Measurements from ENCODE around the gene BCL2L13.
"Not testable (repeated sequence)": the region's sequence is repeated elsewhere in the genome, so short reads cannot be mapped to it uniquely, and the experiment has no call there.

The BCL2L13 gene

DNA sequence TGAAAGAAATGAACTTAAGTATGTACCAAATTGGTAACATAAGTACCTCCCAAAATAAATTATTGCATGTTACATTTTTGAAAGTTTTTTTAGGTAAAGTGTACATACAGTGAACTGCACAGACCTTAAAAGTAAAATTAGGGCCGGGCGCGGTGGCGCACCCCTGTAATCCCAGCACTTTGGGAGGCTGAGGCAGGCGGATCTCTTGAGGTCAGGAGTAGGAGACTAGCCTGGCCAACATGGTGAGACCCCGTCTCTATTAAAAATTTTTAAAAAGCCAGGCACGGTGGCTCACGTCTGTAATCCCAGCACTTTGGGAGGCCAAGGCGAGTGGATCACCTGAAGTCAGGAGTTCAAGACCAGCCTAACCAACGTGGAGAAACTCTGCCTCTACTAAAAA, 1.7 kb upstream of the BCL2L13 start:
- DNase-seq = not testable (repeated sequence)

DNA sequence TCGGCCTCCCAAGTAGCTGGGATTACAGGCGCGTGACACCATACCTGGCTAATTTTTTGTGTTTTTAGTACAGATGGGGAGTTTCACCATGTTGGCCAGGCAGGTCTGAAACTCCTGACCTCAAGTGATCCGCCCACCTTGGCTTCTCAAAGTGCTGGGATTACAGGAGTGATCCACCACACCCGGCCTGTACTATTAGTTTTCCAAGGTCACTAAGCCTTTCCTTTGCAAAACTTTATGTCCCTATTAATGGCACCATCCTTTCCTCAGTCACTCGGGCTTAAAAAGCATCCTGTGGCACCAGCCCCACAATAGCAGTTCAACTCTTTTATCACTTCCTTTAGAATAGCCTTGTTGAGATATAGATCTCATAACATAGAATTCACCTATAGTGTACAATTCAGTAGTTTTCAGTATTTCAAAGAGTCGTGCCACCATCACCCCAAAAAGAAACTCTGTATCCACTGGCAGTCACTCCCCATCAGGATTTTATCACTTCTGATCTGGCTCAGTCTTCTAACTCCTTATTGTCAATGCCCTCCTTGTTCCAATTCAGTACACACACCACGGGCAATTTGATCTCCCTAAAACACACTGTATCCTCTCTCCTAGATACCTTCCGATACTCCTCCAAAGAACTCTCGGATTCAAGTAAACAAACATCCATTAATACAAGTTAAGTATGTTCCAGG, 921 bp upstream of the BCL2L13 start:
- DNase-seq = no peak

DNA sequence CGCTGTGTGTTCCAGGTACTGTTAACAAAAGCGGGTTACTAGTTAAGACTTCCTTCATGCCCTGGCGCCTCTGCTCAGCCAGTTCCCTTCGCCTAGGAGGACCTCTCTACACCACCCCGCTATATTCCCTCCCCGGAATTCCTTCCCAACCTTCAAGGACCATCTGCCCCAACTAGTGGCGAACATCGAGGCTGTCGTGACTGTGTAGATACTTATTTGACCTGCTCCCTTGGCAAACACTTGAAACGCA, 450 bp upstream of the BCL2L13 start:
- DNase-seq = no peak

DNA sequence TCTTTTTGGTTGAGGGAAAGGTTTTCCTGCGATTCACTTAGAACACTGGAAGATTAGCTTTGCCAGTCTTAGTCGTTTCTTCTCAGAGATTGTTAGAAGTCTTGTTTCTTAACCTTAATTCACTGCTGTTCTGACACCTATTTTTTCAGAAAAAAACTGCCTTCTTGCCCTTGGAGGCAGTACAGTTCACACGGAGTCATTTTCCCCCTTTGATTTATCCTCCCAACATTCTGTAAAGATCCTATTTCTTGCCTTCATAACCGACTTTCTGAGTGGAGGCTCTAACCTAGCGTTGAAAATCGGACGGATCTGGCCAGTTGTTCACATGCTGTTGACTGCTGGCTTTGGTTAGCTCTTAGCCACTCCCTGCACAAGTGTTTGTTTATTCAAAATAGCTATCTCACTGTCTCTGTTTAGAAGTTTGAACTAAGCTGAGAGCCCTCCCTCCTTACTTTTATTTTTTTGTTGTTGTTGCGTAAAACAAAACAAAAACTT, 737 bp downstream of the BCL2L13 start:
- DNase-seq = no peak

DNA sequence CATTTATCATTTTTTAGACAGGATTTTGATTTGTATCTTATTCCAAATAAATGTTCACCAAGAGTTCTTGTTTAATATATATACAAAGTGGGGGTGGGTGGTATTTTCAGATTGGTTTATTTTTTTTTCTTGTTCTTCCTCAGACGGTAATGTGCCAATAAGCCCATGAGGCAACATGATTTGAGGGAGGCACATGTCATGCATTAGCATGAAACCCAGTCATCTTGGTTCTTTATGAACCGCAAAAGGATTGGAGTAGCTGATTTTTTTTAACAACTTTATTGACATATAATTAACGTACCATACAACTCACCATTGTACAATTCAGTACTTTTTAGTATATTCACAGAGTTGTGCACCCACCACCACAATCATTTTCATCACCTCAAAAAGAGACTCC, 2.7 kb downstream of the BCL2L13 start:
- no peak for DNase-seq

DNA sequence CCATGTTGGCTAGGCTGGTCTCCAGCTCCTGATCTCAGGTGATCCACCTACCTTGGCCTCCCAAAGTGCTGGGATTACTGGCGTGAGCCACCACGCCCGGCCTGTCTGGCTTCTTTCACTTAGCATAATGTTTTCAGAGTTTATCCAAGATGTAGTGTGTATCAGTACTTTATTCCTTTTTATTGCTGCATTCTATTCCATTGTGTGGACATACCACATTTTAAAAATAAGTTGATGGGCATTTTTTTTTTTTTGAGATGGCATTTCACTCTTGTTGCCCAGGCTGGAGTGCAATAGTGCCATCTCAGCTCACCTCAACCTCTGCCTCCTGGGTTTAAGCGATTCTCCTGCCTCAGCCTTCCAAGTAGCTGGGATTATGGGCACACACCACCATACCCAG, 3.8 kb downstream of the BCL2L13 start:
- not testable (repeated sequence) for DNase-seq

DNA sequence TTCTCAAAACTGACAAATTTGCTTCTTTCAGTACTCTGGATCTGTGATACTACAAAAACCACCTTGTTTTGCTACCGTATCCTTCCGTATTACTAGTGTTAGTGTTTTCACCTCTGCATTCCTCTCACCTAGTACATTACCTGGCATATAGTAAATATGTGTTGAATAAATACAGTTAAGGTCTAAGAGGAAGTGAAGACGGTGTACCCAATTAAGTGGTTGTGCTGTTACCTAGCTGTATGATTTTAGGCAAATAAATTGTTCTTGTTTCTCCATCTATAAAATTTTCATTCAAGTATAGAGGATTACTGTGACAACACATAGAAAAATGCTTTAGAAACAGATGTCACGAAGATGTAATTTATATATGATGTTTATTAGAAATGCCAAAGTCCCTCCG, 8.9 kb downstream of the BCL2L13 start:
- no peak for DNase-seq

DNA sequence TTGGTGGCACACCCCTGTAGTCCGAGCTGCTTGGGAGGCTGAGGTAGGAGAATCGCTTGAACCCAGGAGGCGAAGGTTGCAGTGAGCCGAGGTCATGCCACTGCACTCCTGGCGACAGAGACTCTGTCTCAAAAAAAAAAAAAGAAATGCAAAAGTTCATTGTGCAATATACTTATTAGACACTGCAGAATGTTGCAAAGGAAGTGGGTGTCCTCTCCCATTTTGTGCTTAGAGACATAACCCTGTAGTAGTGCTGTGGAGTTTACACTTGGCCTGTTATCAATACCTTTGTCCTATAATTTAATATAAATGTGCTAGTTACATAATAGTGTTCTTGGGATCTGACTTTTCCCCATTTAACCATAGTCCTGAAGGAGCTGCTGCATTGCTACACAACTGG, 9.4 kb downstream of the BCL2L13 start:
- DNase-seq = no peak

DNA sequence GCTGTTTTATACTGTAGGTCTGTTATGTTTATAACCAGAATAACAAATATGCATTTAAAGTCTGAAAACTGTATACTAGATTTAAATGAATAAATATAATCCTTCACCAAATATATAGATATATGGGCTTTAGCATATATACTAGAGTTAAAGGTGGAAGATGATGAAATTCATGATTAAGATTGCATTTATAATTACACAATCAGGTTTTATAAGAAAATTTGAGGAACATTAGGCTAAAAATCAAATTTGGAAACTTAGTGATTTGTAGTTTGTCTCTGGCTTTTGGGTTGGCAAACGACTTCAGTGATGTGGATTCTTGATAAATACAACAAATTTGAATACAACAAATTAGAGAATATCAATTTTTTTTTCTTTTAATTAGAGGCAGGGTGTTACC, 10.0 kb downstream of the BCL2L13 start:
- no peak for DNase-seq

DNA sequence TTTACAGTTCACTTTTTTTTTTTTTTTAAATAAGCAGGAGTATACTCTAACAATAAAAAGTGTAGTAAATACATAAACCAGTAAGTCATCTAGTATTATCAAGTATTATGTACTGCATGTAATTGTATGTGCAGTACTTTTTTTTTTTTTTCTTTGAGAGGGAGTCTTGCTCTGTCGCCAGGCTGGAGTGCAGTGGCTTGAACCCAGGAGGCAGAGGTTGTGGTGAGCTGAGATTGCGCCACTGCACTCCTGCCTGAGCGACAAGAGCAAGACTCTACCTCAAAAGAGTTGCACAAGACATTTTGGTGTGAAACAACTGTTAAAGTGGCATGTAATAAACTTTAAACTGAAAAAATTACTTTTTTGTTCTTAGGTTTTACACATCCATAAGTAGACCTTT, 16.7 kb downstream of the BCL2L13 start:
- DNase-seq = no peak

DNA sequence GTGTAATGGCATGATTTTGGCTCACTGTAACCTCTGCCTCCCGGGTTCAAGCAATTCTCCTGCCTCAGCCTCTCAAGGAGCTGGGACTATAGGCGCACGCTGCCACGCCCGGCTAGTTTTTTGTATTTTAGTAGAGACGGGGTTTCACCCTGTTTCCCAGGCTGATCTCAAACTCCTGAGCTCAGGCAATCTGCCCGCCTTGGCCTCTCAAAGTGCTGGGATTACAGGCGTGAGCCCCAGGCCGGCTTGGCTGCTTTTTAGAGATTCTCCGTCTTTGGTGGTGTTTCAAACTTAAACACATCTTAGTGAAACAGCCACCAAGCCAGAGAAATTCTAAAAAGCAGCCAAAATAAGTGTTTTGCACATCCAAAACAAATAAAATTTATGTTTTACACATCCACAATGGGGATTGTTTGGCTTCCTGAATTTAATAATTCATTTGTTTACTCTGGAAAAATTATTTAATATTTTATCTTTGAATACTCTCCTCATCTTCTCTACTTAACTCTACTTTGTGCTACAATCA, 18.4 kb downstream of the BCL2L13 start:
- DNase-seq = no peak

DNA sequence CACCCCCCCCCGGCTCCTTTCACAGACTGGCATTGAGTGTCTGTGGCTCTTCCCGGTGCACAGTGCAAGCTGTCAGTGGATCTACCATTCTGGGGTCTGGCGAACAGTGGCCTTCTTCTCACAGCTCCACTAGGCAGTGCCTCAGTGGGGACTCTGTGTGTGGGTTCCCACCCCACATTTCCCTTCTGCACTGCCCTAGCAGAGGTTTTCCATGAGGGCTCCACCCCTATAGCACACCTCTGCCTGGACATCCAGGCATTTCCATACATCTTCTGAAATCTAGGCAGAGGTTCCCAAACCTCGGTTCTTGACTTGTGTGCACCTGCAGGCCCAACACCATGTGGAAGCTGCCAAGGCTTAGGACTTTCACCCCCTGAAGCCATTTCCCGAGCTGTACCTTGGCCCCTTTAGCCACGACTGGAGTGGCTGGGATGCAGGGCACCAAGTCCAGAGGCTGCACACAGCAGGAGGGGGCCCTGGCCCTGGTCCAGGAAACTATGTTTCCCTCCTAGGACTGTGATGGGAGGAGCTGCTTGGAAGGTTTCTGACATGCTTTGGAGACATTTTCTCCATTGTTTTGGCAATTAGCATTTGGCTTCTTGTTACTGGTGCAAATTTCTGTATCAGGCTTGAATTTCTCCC, 26.0 kb downstream of the BCL2L13 start:
- DNase-seq = no peak

DNA sequence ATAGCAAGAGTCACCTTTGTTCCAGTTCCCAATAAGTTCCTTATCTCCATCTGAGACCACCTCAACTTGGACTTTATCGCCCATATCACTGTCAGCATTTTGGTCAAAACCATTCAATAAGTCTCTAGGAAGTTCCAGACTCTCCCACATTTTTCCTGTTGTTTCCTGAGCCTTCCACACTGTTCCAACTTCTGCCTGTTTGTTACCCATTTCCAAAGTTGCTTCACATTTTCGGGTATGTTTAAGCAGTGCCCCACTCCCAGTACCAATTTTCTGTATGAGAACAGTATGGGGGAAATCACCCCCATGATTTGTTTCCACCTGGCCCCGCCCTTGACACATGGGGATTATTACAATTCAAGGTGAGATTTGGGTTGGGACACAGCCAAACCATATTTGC, 26.7 kb downstream of the BCL2L13 start:
- no peak for DNase-seq

DNA sequence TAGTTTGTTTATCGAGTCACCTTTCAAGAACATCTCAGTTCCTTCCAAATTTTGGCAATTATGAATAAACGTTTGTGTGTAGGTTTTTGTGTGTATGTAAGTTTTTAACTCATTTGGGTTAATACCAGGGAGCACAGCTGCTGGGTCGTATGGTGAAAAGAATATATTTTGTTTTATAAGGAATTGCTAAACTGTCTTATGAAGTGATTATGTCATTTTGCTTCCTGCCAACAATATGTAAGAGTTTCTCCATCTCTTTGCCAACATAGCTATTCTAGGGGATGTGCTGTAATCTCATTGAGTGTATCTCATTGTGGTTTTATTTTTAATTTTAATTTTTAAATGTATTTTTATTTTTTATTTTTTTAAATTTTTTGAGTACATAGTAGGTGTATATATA, 27.3 kb downstream of the BCL2L13 start:
- DNase-seq = no peak

DNA sequence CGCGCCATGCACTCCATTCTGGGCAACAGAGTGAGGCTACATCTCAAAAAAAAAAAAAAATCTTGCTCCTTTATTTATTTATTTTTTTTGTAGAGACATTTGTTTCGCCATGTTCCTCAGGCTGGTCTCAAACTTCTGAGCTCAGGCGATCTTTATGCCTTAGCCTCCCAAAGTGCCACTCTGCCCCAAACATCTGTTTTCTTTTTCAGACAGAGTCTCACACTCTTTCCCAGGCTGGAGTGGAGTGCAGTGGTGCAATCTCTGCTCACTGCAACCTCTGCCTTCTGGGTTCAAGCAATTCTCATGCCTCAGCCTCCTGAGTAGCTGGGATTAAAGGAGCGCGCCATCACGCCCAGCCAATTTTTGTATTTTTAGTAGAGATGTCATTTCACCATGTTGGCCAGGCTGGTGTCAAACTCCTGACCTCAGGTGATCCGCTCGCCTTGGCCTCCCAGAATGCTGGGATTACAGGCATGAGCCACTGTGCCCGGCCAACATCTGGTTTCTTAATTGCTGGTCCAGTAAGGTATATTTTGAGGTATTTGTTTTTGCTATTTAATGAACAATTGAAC, 33.0 kb downstream of the BCL2L13 start:
- DNase-seq = not testable (repeated sequence)

DNA sequence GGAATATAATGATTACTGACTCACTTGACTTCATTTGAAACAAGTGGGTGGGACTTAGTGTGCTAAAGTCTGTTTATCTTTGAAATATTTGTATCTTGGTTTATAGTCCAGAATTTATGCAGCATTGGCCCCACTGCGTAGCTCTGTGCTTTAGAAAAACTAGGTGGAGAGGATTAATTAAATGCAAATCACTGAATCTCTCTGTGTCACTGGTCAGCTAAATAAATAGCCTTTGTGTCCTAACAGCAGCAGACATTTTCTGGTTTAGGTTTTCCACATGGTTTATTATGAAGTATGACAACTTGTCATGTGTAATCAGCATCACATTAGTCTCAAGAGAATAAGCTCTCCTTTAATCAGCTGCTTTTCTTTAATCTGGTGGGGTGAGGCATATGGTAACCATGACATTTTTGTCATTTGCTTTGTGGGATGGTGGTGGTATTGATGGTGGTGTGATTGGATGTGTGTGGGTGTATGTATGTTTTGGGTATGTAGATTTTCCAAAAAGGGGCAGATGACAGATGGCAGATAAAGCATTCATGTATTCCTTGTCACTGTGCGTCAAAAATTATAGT, 33.9 kb downstream of the BCL2L13 start:
- DNase-seq = no peak

DNA sequence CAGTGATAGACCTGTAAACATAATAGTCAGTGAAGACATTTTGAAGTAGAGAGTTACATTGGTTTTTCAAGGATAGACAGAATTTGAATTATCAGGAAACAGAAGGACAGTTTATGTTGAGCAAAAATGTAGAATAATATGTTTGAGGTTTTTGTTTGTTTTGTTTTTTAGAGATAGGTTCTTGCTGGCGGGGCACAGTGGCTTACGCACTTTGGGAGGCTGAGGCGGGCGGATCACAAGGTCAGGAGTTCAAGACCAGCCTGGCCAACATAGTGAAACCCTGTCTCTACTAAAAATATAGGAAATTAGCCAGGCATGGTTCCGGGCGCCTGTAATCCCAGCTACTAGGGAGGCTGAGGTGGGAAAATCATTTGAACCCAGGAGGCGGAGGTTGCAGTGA, 35.6 kb downstream of the BCL2L13 start:
- no peak for DNase-seq

DNA sequence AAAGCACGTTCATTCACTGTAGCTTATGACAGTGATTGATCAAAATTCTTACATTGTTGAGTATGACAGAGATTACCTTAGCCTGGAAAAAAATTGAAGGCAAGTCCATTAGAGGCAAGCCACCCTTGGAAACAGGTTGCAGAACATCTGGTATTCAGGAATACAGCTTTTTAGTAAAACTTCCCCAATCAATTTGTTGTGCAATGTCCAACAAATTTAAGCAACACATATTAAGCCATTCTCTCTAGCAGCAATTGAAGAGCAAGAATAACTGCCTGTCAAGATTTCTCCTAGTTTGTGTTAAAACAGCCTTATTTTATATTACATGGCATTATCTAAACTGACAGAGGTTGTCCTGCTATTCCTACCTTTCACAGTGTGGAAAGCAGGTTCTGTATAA, 37.0 kb downstream of the BCL2L13 start:
- no peak for DNase-seq

DNA sequence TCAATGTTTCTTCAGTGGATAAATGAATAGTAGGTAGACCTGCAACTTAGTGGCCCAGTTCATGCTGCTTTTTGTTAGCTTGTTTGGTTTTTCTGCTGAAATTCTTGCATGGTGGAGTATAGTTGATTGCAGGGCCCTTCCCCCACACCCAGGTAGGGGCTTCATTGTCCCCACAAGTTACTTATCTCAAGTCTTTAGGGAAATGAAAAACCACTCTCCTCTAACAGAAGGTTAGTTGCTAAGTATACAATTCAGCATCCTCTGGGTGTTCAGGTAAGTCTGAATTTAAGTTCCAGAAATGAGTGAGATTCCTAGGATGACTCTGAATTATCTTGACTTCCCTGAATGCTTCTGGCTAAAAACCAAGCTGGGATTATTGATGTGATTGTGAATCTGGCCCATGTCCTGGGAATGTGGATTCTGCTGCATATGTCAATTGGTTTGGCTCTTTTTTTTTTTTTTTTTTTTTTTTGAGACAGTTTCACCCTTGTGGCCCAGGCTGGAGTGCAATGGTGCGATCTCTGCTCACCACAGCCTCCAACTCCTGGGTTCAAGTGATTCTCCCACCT, 40.3 kb downstream of the BCL2L13 start:
- DNase-seq = no peak

DNA sequence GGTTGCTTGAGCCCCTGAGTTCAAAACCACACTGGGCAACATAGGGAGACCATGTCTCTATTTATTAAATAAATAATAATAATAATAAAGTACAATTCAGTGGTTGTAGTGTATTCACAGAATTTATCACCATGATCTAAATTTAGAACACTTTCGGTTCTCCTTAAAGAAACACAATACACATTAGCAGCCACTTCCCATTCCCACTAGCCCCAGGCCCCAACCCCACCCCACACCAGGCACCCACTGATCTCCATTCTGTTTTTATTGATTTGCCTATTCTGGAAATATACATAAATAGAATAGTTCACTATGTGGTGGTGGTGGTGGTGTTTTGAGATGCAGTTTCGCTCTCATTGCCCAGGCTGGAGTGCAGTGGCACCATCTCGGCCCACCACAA, 45.7 kb downstream of the BCL2L13 start:
- DNase-seq = no peak

DNA sequence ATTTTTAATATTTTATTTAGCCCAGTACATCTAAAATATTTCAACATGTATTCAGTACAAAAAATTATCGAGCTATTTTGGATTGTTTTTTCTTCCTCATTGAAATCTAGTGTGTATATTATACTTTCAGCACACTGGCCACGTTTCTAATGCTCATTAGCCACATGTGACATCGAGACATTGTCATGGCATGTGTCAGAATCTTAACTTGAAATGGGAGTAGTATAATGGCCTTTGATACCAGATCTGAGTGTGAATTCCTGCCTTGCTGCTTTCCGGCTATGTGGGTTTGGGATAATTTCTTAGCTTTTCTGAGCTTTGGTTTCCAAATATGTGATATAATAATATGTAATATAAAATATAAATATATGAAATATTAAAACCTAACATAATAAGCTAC, 54.3 kb downstream of the BCL2L13 start:
- DNase-seq = no peak

DNA sequence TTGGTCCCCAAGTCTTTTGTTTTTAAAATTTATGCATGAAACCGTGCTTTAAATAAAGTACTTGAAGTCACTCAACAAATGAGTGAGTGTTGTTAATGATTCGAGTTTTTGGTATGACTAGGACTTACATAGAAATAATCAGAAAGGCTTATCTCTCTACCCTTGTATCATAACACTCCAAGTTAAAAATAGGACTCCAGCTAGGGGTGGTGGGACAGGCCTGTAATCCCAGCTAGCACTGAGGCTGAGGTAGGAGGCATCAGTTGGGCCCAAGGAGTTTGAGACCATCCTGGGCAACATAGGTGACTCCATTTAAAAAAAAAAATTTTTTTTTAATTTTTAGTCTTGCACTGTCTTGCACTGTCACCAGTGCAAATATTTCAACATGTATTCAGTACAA, 55.6 kb downstream of the BCL2L13 start:
- DNase-seq = no peak

DNA sequence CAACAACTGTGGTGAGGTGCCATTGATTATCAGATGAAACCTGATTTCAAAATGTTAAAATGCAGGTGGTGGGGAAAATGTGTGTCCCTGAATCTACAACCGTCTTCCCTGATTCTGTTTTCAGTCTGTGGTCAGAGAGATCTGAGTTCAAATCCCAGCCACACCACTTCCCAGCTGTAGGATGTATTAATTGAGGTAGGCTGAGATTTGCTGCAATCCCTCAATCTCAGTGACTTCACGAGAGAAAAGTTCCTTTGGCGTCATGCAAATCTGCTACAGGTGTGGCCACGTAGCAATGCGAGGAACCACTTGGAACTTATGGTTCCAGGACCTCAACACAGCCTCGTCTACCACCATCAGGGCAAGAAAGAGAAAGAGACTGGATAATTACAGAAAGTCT, 56.2 kb downstream of the BCL2L13 start:
- no peak for DNase-seq

DNA sequence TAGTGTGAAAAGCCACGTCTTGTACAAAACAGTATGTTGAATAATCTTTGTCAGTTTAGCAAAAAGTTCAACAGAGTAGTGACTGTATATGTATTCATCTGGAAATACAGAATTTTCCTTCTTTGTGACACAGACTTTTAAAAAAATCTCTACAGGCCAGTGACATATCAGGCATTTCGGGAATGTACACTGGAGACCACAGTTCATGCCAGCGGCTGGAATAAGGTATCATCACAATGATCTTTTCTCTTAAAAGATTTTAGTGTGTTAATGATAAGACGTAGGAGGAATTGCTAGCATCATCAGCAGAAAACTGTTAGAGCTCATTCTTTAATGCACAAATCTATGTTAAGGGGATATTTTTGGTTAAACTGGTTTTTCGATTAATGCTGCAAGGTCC, 57.4 kb downstream of the BCL2L13 start:
- no peak for DNase-seq
